Measurements from ENCODE around the gene KCNJ12.

GRCh38 chr17:21453144-21453898, 77.2 kb downstream of the KCNJ12 start:
- TF ChIP-seq TP53 (CRISPR knock-in tag; IDR thresholded peaks at IDR 0.05) (no peak), RAD21 (conservative IDR thresholded peaks at IDR 0.05 in 1 of 2, IDR thresholded peaks at IDR 0.05 in 1 of 2) (no peak), POLR2A (IDR thresholded peaks at IDR 0.05; ENCODE audit: low read length) (no peak), MAFK (IDR thresholded peaks at IDR 0.05; ENCODE audit: partially characterized antibody) (no peak), NFE2L2 (conservative IDR thresholded peaks at IDR 0.05; ENCODE audit: low read length) (no peak)
- TF ChIP-seq, protein P1, sequence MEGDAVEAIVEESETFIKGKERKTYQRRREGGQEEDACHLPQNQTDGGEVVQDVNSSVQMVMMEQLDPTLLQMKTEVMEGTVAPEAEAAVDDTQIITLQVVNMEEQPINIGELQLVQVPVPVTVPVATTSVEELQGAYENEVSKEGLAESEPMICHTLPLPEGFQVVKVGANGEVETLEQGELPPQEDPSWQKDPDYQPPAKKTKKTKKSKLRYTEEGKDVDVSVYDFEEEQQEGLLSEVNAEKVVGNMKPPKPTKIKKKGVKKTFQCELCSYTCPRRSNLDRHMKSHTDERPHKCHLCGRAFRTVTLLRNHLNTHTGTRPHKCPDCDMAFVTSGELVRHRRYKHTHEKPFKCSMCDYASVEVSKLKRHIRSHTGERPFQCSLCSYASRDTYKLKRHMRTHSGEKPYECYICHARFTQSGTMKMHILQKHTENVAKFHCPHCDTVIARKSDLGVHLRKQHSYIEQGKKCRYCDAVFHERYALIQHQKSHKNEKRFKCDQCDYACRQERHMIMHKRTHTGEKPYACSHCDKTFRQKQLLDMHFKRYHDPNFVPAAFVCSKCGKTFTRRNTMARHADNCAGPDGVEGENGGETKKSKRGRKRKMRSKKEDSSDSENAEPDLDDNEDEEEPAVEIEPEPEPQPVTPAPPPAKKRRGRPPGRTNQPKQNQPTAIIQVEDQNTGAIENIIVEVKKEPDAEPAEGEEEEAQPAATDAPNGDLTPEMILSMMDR (IDR thresholded peaks at IDR 0.05), result no peak

Data from A549 (cell line).